HG03460 (cell line): Measurements from ENCODE around the gene NHERF1.

ENCODE experiments used
- ATAC-seq: cut with Tn5 transposase; IDR thresholded peaks from one replicate; pipeline ENCODE4 v1.9.1; 2021; ENCODE audit not compliant: unreplicated experiment

NHERF1 gene

GRCh38 chr17:74748279-74748528 is 224 bp upstream of the NHERF1 start:
- ATAC-seq: no peak

DNA sequence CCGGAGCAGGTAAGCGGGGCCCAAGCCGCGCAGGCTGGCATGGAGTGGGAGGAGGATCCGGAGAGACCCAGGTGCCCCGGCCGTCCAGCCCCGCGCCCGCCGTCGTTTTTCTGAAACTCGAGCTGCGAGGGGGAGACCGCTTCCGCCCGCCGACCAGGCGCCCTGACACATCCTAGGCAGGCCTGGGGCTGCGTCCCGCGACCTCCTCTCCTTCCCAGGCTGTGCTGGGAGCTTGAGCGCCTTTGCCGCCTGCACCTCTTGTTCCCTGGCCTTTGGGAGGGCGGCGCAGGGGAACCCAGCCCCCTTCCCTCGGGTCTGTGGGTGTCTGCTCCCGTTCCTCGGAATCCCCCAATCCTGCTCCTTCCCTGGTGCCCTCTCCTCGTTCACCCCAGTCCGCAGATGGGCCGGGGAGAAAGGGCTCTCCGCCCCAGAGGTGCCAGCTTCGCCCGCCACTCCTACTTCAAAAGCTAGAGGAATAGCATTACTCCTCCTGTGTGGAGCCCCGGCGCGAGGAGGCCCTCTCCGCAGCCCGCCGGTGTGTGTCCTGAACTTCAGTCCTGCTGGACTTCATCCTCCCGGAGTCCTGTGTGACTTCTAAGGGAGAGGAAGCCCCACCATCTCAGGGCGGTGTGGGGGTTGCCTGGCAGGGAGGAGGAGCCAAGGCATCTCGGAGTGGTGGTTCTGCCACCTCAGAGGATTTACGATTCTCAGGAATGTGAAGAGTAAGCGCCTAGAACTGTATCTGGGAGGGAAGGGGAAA is 1.0 kb downstream of the NHERF1 start:
- ATAC-seq: peak; percentile 19

DNA sequence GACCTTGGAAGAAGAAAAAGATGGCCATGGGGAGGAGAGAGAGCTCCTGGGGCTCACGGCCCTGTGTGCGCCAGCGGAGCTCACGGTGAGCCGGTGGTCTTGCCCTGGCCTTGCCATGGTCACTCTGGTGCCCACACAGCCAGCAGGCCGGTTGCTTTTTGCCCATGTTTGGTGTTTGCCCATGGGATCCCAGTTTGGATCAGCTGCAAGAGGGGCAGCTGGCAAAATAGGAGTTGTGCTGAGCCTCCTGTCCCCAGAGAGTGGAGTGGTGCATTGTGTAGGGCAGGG is 1.6 kb downstream of the NHERF1 start:
- ATAC-seq: no peak

DNA sequence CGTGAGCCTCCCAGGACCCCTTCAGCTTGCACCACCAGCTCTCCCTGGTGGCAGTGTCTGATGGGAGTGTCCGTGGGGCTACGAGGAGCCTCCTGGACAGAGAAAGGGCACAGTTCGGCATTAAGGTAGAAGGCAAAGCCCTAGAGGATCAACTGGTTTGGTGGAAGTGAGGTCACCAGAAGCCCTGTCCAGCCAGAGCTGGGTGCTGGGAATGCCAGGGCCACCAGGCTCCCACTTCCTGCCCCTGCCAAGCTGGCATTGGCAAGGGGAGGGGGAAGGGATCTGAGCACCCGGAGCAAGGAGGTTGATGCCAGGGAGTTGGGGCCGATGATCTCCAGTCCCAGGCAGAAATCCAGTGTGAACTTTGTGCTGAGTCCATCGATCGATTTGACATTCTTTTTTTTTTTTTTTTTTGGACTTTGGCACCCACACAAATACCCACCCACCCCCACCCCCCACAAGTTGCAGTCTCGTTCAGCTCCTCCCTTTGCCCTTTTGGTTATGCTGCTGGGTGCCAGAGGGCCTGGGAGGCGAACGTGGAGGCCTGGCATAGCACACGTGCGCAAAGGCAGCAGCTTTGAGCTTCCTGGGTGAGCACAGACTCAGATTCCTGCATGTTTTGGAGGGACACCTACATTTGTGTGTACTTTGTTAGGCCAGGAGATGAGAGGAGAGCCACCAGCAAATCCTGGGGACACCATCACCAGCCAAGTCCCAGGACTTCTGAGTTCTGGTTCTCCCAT is 2.1 kb downstream of the NHERF1 start:
- ATAC-seq: no peak

GRCh38 chr17:74752415-74752814 is 4.0 kb downstream of the NHERF1 start:
- no peak for ATAC-seq

GRCh38 chr17:74752822-74753401 is 4.5 kb downstream of the NHERF1 start:
- ATAC-seq: no peak

- ATAC-seq: no peak
Measured at GRCh38 chr17:74754832-74755231, 6.4 kb downstream of the NHERF1 start.

- ATAC-seq: no peak
Measured at GRCh38 chr17:74755533-74755932, 7.1 kb downstream of the NHERF1 start.

DNA sequence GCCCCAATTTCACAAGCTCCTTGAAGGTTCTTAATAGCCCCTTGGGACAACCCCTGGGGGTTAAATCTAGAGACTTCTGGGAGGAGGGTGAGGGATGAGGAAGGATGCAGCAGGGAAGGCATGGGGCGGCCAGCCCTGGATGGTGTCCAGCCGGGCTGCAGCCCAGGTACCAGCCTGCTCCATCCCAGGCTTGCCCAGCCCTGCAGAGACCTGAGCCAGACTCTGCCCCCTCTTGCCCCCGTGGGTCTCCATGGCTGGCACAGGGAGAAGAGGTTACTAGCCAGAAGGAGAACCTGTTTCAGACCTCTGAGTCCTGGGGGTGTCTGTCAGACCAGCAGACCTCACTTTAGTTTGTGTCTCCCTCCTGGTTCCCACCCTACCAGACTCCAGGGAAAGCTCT is 8.5 kb downstream of the NHERF1 start:
- no peak for ATAC-seq

- ATAC-seq: no peak
Measured at GRCh38 chr17:74757502-74757901, 9.1 kb downstream of the NHERF1 start.

- no peak for ATAC-seq
Measured at GRCh38 chr17:74757931-74758847, 9.8 kb downstream of the NHERF1 start.

DNA sequence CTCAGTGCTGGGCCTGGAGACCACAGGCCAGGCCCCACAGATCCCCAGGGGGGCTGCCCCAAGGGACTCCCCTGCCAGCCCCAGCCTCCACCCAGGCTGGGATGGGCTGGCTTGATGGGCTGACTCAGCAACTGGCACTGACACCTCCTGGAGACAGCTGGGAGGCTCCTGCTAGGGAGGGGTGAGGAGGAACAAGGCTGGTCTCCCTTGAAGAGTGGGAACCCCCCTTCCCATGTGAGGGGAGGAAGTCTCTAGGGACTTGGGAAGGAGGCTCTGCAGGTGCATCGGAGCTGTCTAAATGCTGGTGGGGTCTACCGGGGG is 10.4 kb downstream of the NHERF1 start:
- no peak for ATAC-seq

DNA sequence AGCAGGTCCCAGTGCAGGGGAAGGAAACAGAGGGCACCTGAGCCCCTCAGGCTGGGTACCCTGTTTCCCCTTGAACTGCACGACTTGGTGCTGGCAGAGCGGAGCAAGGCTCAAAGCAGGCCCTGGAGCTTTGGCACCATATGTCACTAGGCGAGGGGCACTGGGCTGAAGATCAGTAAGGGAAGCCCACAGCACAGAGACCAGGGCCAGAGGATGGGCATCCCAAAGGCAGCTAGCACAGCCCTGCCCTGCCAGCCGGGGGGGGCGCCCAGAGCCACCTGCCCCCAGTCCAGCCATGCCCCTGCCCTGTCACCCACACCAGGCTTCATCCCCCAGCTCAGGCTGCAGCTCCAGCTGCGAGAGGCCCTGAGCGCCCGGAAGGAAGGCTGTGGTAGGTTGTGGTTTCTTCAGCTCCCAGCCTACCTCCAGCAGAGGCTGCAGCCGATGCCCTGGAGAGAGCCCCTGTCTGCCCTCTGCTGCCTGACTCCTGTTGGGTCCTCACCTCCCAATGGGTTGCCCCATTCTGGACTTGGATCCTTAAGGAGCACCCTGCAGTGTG is 10.9 kb downstream of the NHERF1 start:
- peak; percentile 60 for ATAC-seq

DNA sequence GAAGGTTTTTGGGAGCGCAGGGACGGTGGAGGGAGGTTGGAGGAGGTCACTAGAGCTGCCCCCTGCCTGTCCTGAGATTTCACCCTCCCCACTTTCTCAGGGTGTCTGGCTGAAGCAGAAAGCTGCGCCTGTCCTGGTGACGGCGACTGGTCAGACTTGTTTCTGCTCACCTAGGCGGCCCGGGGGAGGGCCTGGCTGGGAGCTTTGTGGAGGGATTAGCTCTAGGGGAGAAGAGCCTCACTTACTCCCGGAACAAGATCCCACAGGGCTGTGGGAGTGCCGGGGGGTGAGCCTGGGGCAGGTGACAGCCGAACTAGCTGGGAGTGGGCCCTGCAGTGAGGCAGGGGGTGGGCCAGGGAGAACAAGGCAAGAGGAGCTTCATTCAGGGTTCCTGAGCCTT is 11.5 kb downstream of the NHERF1 start:
- no peak for ATAC-seq

- no peak for ATAC-seq
Measured at GRCh38 chr17:74760404-74761105, 12.1 kb downstream of the NHERF1 start.

DNA sequence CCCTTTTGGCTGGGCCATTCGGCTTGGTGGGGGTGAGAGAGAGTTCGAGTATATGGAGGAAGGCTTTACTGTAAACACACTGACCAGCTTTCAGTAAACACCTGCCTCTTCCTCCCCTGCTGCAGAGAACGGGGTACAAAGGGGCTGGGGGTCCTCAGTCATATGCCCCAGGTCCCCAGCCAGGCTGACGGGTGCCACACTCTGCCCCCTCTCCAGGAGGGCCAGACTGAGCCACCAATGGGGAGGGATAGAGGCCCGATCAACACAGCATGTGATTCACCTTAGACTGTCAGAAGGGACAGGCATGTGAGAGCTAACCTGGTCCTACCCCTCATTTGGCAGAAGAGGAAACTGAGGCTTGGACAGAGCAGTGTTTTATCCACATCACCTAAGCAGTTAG is 13.0 kb downstream of the NHERF1 start:
- ATAC-seq: no peak

DNA sequence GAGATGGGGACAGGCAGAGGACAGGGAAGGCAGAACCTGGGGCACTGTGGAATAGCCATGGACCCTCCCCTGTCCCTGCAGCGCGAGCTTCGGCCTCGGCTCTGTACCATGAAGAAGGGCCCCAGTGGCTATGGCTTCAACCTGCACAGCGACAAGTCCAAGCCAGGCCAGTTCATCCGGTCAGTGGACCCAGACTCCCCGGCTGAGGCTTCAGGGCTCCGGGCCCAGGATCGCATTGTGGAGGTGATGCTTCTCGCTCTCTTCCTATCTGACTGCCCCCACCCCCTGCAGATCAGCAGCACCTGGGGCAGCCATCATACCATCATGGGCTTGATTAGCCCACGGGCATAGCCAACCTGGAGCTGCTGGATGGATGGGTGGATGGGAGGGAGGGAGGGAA is 13.5 kb downstream of the NHERF1 start:
- ATAC-seq: no peak

DNA sequence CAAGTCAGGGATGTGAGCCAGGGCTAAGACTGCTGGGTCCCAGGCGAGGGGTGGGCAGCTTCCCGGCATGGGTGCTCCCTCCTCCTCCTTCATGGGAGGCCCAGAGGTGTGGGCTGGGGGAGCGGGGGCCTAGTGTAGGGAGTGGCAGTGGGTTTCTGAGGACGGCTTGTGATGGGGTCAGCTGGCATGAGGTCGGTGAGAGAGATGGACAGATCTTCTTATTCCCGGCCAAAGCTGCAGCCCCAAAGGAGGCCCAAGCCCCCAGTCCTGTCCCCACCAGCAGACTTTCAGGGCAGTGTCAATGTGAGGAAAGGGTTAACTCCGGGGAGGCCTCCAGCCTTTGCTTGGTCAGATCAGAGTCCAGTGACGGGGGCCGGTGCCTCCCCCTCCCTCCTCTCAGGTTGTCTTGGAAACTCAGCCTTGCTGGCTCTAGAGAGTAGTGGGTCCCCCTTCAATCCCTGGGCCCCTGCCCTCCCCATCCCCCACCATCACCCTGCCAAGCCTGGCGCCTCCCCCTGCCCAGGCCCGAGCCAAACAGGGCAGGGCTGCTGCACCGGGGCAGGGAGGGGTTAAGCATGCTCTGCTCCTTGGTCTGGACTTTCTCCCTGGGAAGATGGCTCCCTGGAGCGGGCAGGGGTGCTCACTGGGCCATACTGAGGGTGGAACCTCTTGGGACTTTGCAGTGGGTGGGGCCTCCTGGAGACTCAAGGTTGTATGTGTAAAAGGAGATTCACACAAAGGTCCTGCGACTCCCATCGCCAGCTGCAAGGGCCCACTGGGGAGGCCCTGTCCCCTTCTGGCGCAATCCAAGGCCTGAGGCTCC is 15.3 kb downstream of the NHERF1 start:
- no peak for ATAC-seq

GRCh38 chr17:74764751-74765286 is 16.4 kb downstream of the NHERF1 start:
- ATAC-seq: no peak

GRCh38 chr17:74766413-74766812 is 18.0 kb downstream of the NHERF1 start:
- ATAC-seq: no peak
